Measurements from ENCODE around the gene GCFC2.
A peak's percentile ranks its signal among the peaks of the same experiment; 100 is the strongest.

The GCFC2 gene

DNA sequence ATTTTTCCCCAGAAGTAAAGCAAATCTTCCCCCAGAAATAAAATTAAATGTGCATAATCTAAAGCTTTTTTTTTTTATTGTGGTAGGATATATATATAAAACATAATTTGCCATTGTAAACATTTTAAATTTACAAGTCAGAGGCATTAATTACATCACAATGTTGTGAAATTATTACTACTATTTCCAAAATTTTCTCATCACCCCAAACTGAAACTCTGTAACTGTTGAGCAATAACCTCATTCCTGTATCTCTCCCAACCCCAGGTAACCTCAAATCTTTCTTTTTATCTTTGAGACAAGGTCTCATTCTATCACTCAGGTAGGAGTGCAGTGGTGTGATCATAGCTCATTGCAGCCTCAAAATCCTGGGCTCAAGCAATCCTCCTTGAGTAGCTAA lies 52.9 kb downstream of the GCFC2 start:
- no peak for DNase-seq
- H2AK5ac ChIP-seq (ENCODE audit: low read length) = no peak overlapping the region
- no peak overlapping the region for H2BK15ac ChIP-seq (replicated peaks; ENCODE audit: low read depth)
- H4K8ac ChIP-seq (ENCODE audit: low read depth, low read length) = no peak overlapping the region
- no peak overlapping the region for H3K23ac ChIP-seq (ENCODE audit: low read length)
- no peak overlapping the region for H3K18ac ChIP-seq (ENCODE audit: low read length)
- peaks cover 5% of the 10 kb centered on the region for H3K36me3 ChIP-seq (ENCODE audit: control insufficient read depth, insufficient read depth, low read length)
- H3K79me1 ChIP-seq (ENCODE audit: low read length) = peaks cover 3% of the 10 kb centered on the region
- H3K27ac ChIP-seq (ENCODE audit: low read depth, low read length) = no peak overlapping the region
- no peak overlapping the region for H3K9ac ChIP-seq (ENCODE audit: low read length)
- peaks cover 2% of the 10 kb centered on the region for H3K79me2 ChIP-seq (ENCODE audit: control insufficient read depth, insufficient read depth, low read length)
- H3K4me2 ChIP-seq (ENCODE audit: low read length) = no peak overlapping the region
- H2BK5ac ChIP-seq (ENCODE audit: low read length) = no peak overlapping the region
- H3K27me3 ChIP-seq (ENCODE audit: insufficient read depth, low read length, poor library complexity) = no peaks in the 10 kb centered on the region
- H4K5ac ChIP-seq (ENCODE audit: low read length) = no peak overlapping the region
- H3K4me1 ChIP-seq (ENCODE audit: control insufficient read depth, low read depth, low read length) = peaks cover 2% of the 10 kb centered on the region
- H3K56ac ChIP-seq (ENCODE audit: low read length) = no peak overlapping the region
- no peak overlapping the region for H3K4ac ChIP-seq (ENCODE audit: low read depth, low read length)
- no peak overlapping the region for H3K4me3 ChIP-seq (ENCODE audit: low read length)
- H2BK120ac ChIP-seq (ENCODE audit: low read depth, low read length) = no peak overlapping the region

DNA sequence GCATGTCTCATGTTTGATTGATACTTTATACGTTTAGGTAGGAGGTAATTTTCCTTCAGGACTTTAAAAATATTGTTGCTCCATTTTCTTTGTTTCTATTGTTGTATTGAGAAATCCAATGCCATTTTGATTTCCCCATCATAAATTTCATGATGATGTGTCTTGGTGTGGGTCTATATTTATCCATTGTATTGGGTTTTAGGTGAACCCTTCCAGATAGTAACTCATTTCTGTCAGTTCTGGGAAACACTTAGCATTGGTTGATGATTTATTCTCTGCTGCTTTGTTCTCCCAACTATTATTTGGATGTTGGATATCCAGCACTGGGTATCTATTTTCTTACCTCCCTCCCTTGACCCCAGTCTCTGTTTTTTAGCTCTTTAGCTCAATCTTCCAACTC lies 54.2 kb downstream of the GCFC2 start:
- Histone ChIP-seq H3K79me1 (ENCODE audit: low read length) (peaks cover 3% of the 10 kb centered on the region), H3K79me2 (ENCODE audit: control insufficient read depth, insufficient read depth, low read length) (peaks cover 2% of the 10 kb centered on the region), H2BK5ac (ENCODE audit: low read length) (no peak overlapping the region), H3K36me3 (ENCODE audit: control insufficient read depth, insufficient read depth, low read length) (peaks cover 5% of the 10 kb centered on the region), H2AK5ac (ENCODE audit: low read length) (no peak overlapping the region), H3K9ac (ENCODE audit: low read length) (no peak overlapping the region), H3K4me2 (ENCODE audit: low read length) (no peak overlapping the region), H4K8ac (ENCODE audit: low read depth, low read length) (no peak overlapping the region), H2BK120ac (ENCODE audit: low read depth, low read length) (no peak overlapping the region), H3K4ac (ENCODE audit: low read depth, low read length) (no peak overlapping the region), H4K5ac (ENCODE audit: low read length) (no peak overlapping the region), H3K27me3 (ENCODE audit: insufficient read depth, low read length, poor library complexity) (no peaks in the 10 kb centered on the region), H3K56ac (ENCODE audit: low read length) (no peak overlapping the region), H3K23ac (ENCODE audit: low read length) (no peak overlapping the region), H2BK15ac (replicated peaks; ENCODE audit: low read depth) (no peak overlapping the region), H3K18ac (ENCODE audit: low read length) (no peak overlapping the region), H3K4me1 (ENCODE audit: control insufficient read depth, low read depth, low read length) (peaks cover 2% of the 10 kb centered on the region), H3K4me3 (ENCODE audit: low read length) (no peak overlapping the region), H3K27ac (ENCODE audit: low read depth, low read length) (no peak overlapping the region)
- WGBS (ENCODE audit: extremely low coverage, insufficient coverage, low lambda C conversion rate) = no CpG with 5 or more reads among the region's 1 CpG
- no peak for DNase-seq

- H3K36me3 ChIP-seq (ENCODE audit: control insufficient read depth, insufficient read depth, low read length) = peaks cover 9% of the 10 kb centered on the region
- H3K23ac ChIP-seq (ENCODE audit: low read length) = no peak overlapping the region
- H2BK15ac ChIP-seq (replicated peaks; ENCODE audit: low read depth) = no peak overlapping the region
- H3K18ac ChIP-seq (ENCODE audit: low read length) = no peak overlapping the region
- H2BK120ac ChIP-seq (ENCODE audit: low read depth, low read length) = no peak overlapping the region
- H4K5ac ChIP-seq (ENCODE audit: low read length) = no peak overlapping the region
- peaks cover 2% of the 10 kb centered on the region for H3K79me2 ChIP-seq (ENCODE audit: control insufficient read depth, insufficient read depth, low read length)
- H3K4me1 ChIP-seq (ENCODE audit: control insufficient read depth, low read depth, low read length) = peaks cover 2% of the 10 kb centered on the region
- WGBS (ENCODE audit: extremely low coverage, insufficient coverage, low lambda C conversion rate) = no CpG with 5 or more reads among the region's 1 CpG
- DNase-seq = no peak
- no peak overlapping the region for H3K56ac ChIP-seq (ENCODE audit: low read length)
- peaks cover 7% of the 10 kb centered on the region for H3K79me1 ChIP-seq (ENCODE audit: low read length)
- no peak overlapping the region for H3K4ac ChIP-seq (ENCODE audit: low read depth, low read length)
- no peak overlapping the region for H4K8ac ChIP-seq (ENCODE audit: low read depth, low read length)
- no peak overlapping the region for H3K4me3 ChIP-seq (ENCODE audit: low read length)
- no peak overlapping the region for H3K4me2 ChIP-seq (ENCODE audit: low read length)
- H3K9ac ChIP-seq (ENCODE audit: low read length) = no peak overlapping the region
- no peaks in the 10 kb centered on the region for H3K27me3 ChIP-seq (ENCODE audit: insufficient read depth, low read length, poor library complexity)
- H3K27ac ChIP-seq (ENCODE audit: low read depth, low read length) = no peak overlapping the region
- H2AK5ac ChIP-seq (ENCODE audit: low read length) = no peak overlapping the region
- H2BK5ac ChIP-seq (ENCODE audit: low read length) = no peak overlapping the region
Measured at GRCh38 chr2:75655861-75656260, 54.9 kb downstream of the GCFC2 start.

DNA sequence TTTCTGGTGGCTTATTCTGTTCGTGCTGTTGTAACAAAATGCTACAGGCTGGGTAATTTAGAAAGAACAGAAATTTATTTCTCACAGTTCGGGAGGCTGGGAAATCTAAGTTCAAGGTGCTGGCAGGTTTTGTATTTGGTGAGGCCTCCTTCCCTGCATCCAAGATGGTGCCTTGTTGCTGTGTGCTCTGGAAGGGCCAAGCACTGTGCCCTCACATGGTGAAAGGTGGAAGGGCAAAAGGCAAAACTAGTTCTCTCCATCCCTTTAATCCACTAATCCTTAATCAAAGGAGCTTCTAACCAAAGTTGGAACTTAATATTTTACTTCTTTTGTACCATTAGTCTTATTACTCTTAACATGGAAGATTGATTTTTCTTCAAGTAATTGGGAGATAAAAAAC lies 56.7 kb downstream of the GCFC2 start:
- H3K79me1 ChIP-seq (ENCODE audit: low read length) = peaks cover 7% of the 10 kb centered on the region
- H3K4me1 ChIP-seq (ENCODE audit: control insufficient read depth, low read depth, low read length) = peaks cover 2% of the 10 kb centered on the region
- WGBS (ENCODE audit: extremely low coverage, insufficient coverage, low lambda C conversion rate) = no CpG with 5 or more reads among the region's 2 CpGs

DNA sequence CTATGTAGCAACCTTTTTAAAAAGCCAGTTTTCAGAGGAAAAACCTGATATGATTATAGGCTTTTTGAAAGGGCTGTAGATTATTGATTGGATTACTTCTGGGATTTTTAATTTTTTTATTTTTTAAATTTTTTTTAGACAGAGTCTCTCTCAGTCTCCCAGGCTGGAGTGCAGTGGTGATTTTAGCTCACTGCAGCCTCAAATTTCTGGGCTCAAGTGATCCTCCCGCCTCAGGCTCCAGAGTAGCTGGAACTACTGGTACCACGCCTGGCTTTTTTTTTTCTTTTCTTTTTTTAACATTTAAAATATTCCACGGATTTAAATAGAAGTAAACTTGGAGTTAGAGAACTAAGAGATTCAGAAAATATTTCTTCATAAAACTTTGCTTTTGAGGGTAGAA lies 62.9 kb downstream of the GCFC2 start:
- no peak overlapping the region for H3K56ac ChIP-seq (ENCODE audit: low read length)
- no peak for DNase-seq
- peaks cover 4% of the 10 kb centered on the region for H3K79me1 ChIP-seq (ENCODE audit: low read length)
- no peak overlapping the region for H3K4me3 ChIP-seq (ENCODE audit: low read length)
- no peak overlapping the region for H4K5ac ChIP-seq (ENCODE audit: low read length)
- no peaks in the 10 kb centered on the region for H3K27me3 ChIP-seq (ENCODE audit: insufficient read depth, low read length, poor library complexity)
- no peak overlapping the region for H4K8ac ChIP-seq (ENCODE audit: low read depth, low read length)
- no peak overlapping the region for H3K27ac ChIP-seq (ENCODE audit: low read depth, low read length)
- H3K4ac ChIP-seq (ENCODE audit: low read depth, low read length) = no peak overlapping the region
- H3K4me1 ChIP-seq (ENCODE audit: control insufficient read depth, low read depth, low read length) = no peaks in the 10 kb centered on the region
- no peak overlapping the region for H3K23ac ChIP-seq (ENCODE audit: low read length)
- peaks cover 4% of the 10 kb centered on the region for H3K36me3 ChIP-seq (ENCODE audit: control insufficient read depth, insufficient read depth, low read length)
- no peak overlapping the region for H2AK5ac ChIP-seq (ENCODE audit: low read length)
- H3K79me2 ChIP-seq (ENCODE audit: control insufficient read depth, insufficient read depth, low read length) = peaks cover 4% of the 10 kb centered on the region
- no peak overlapping the region for H2BK15ac ChIP-seq (replicated peaks; ENCODE audit: low read depth)
- no CpG with 5 or more reads among the region's 3 CpGs for WGBS (ENCODE audit: extremely low coverage, insufficient coverage, low lambda C conversion rate)
- no peak overlapping the region for H2BK120ac ChIP-seq (ENCODE audit: low read depth, low read length)
- no peak overlapping the region for H3K18ac ChIP-seq (ENCODE audit: low read length)
- H3K4me2 ChIP-seq (ENCODE audit: low read length) = no peak overlapping the region
- H3K9ac ChIP-seq (ENCODE audit: low read length) = no peak overlapping the region
- H2BK5ac ChIP-seq (ENCODE audit: low read length) = no peak overlapping the region

More for the DNA sequence above, 56.7 kb downstream of the GCFC2 start:
- DNase-seq = peak; percentile 45
- Histone ChIP-seq H3K36me3 (ENCODE audit: control insufficient read depth, insufficient read depth, low read length) (peaks cover 9% of the 10 kb centered on the region), H3K4me2 (ENCODE audit: low read length) (no peak overlapping the region), H2AK5ac (ENCODE audit: low read length) (no peak overlapping the region), H3K4ac (ENCODE audit: low read depth, low read length) (no peak overlapping the region), H3K56ac (ENCODE audit: low read length) (no peak overlapping the region), H3K27me3 (ENCODE audit: insufficient read depth, low read length, poor library complexity) (no peaks in the 10 kb centered on the region), H3K18ac (ENCODE audit: low read length) (no peak overlapping the region), H3K4me3 (ENCODE audit: low read length) (no peak overlapping the region), H4K8ac (ENCODE audit: low read depth, low read length) (no peak overlapping the region), H2BK5ac (ENCODE audit: low read length) (no peak overlapping the region), H3K79me2 (ENCODE audit: control insufficient read depth, insufficient read depth, low read length) (peaks cover 2% of the 10 kb centered on the region), H4K5ac (ENCODE audit: low read length) (no peak overlapping the region), H3K9ac (ENCODE audit: low read length) (no peak overlapping the region), H3K27ac (ENCODE audit: low read depth, low read length) (no peak overlapping the region), H3K23ac (ENCODE audit: low read length) (no peak overlapping the region), H2BK15ac (replicated peaks; ENCODE audit: low read depth) (no peak overlapping the region), H2BK120ac (ENCODE audit: low read depth, low read length) (no peak overlapping the region)

- H3K4ac ChIP-seq (ENCODE audit: low read depth, low read length) = peak within 1 kb of the TSS; percentile 92
- peak within 1 kb of the TSS; percentile 91 for H3K9ac ChIP-seq (ENCODE audit: low read length)
- H3K4me3 ChIP-seq (ENCODE audit: low read length) = peak within 1 kb of the TSS; percentile 81
- no peaks in the 10 kb centered on the region for H3K27me3 ChIP-seq (ENCODE audit: insufficient read depth, low read length, poor library complexity)
- H2BK120ac ChIP-seq (ENCODE audit: low read depth, low read length) = no peak within 1 kb of the TSS
- DNase-seq = peak; percentile 98
- H3K4me2 ChIP-seq (ENCODE audit: low read length) = peak within 1 kb of the TSS; percentile 65
- H3K36me3 ChIP-seq (ENCODE audit: control insufficient read depth, insufficient read depth, low read length) = peaks cover 4% of the 10 kb centered on the region
- no CpG with 5 or more reads among the region's 60 CpGs for WGBS (ENCODE audit: extremely low coverage, insufficient coverage, low lambda C conversion rate)
- H3K79me2 ChIP-seq (ENCODE audit: control insufficient read depth, insufficient read depth, low read length) = peaks cover 4% of the 10 kb centered on the region
- peak within 1 kb of the TSS; percentile 95 for H3K56ac ChIP-seq (ENCODE audit: low read length)
- peak within 1 kb of the TSS; percentile 68 for H4K5ac ChIP-seq (ENCODE audit: low read length)
- peak within 1 kb of the TSS; percentile 23 for H2BK5ac ChIP-seq (ENCODE audit: low read length)
- peak within 1 kb of the TSS; percentile 81 for H3K23ac ChIP-seq (ENCODE audit: low read length)
- H3K27ac ChIP-seq (ENCODE audit: low read depth, low read length) = no peak within 1 kb of the TSS
- H2AK5ac ChIP-seq (ENCODE audit: low read length) = peak within 1 kb of the TSS; percentile 16
- H3K18ac ChIP-seq (ENCODE audit: low read length) = peak within 1 kb of the TSS; percentile 78
- peak within 1 kb of the TSS; percentile 84 for H4K8ac ChIP-seq (ENCODE audit: low read depth, low read length)
- no peak within 1 kb of the TSS for H2BK15ac ChIP-seq (replicated peaks; ENCODE audit: low read depth)
- peaks cover 4% of the 10 kb centered on the region for H3K79me1 ChIP-seq (ENCODE audit: low read length)
- no peaks in the 10 kb centered on the region for H3K4me1 ChIP-seq (ENCODE audit: control insufficient read depth, low read depth, low read length)
Measured at GRCh38 chr2:75646583-75647425, 63.9 kb downstream of the GCFC2 start, which contains the start of gene MRPL19. MRPL19 (plus strand) TSS chr2:75646783; CDS start chr2:75646808, 25 bp downstream.

Measured in mesendoderm (in vitro differentiated cells).